Measurements from ENCODE around the gene HLA-DMB.

Gene HLA-DMB

DNA sequence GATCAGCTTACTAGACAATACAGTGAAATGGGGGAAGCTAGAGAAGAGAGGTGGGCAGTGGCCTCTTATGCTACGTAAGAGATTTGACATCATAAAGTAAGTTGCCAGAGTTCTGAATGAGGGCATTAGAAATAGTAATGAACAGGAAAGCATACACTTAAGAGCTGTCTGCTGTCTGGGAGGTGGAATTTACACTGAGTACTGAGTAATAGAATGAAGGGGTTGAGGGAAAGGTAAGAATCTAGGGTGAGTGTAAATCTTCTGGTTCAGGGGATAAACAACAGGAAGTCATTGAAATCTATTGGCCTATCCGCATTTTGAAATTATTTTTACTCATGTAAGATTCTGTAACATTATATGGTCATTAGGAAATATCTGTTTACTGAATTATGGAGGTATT is 35.8 kb downstream of the HLA-DMB start:
- no peak for DNase-seq

DNA sequence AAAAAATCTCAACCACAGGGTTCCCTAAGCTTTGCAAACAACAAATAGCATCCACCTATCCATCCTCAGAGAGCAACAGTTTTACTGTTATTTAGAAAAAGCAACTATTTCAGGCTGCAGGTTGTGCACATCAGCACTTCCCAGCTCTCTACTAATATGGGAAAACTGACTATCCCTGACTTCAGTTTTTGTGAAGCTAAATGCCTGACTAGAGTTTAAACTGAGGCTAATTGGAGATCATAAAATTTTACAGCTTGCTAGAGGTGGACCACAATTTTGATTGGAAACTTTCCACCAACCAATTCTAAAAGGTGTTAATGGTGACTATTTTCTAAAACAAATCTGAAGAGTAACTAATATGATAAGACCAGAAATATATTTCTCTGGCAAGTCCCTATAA is 36.9 kb downstream of the HLA-DMB start:
- no peak for DNase-seq

DNA sequence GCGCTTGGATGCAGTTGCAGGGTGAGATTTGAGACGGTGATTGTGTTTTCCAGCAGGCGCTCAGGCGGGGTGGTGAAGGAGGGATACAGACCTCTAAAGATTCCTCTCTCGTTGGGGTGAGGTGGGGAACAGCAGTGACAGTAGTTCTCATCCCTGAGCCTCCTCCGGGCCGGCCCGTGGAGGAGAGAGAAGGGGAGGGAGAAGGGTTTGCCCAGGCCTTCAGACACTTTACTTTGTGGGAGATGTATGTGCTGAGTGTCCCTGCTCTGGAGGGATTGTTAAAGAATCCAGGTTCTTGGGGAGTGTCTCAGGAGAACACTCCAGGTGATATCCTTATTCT is 45.9 kb downstream of the HLA-DMB start:
- no peak for DNase-seq

DNA sequence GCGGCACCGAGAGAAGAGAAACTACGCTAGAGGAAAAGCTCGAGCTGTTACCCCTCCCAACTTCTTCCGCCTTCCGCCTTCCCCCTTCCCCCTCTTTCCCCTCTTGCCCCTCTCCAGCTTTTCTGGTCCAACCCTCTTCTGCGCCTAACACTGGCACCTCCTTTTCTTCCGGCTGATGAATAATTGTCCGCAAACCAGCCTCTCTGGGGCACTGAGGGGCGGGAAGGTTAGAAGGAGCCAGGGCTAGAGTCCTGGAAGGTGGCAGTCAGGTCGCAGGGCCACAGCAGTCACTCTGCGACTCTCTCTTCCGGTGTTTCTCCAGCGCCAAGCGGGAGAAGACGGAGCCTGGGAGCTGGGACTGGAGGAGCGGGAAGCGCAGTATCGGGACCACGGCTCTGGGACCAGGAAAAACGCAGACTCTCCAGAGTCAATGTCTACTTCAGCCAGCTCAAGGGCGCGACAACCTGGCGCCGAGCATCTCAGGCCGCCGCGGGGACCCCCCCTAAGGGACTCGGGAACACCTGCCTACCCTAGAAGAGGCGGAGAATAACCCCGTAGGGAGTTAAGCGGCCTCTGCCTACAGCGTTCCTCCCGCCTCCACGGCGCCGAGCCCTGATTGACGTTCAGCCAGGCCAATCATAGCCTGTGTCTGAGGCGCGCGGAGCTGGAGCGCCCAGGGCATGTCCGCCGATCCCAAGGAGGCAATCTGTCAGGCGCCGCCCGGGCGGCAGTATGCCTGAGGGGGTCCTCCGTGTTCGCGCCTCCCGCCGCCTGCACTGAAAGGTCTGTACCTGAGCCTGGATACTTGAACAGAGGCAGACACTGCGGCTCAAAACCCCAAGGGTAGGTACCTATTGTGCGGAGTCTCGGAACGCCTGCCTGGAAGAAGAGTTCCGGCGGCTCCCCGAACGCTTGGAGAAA is 46.5 kb downstream of the HLA-DMB start:
- peak; percentile 92 to 96 for DNase-seq

DNA sequence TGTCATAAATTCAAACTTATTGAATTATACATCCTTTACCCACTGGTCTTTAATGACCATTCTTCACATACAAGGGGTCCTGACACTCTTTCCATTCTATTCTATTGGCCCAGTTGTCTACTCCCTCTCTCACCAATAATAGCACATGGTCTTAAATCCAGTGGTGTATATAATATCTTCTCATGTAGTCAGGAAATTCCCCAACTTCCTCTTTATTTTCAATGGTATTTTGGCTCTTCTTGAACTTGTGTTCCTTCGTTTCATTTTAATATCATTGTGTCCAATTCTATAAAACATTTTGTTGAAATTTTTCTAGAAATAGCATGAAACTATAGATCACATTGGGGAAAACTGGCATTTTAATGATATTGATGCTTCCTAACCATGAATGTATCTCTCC is 50.0 kb downstream of the HLA-DMB start:
- DNase-seq, result no peak

DNA sequence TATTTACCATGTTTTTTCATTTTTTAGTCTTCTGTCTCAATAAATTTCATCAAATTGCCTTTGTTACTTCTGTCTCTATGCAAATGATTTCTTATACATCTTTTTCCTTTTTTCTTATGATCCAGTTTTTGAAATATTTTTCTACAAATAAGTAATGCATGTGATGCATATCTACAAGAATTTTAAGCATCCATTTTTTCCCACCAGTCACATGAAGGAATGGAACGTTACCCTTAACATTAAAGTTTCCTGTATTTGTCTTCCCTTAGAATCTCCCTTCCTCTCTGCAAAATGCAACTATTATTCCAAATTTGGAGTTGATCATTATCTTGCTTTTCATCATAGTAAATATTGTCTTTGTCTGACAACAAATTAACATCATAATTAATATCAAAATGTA is 51.3 kb downstream of the HLA-DMB start:
- no peak for DNase-seq

DNA sequence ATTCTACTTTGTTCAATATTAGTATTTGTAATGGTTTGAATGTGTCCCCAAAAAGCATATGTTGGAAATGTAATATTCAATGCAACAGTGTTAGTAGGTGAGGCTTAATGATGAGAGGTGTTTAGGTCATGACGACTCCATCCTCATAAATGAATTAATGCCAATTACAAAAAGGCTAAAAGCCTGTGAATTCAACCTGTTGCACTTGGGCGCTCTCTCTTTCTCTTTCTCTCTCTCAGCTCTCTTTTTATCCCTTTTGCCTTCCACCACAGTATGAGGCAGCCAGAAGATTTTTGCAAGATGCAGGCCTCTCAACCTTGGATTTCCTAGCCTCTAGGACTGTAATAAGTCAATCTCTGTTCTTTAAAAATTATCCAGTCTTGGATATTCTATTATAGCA is 52.3 kb downstream of the HLA-DMB start:
- DNase-seq, result no peak

DNA sequence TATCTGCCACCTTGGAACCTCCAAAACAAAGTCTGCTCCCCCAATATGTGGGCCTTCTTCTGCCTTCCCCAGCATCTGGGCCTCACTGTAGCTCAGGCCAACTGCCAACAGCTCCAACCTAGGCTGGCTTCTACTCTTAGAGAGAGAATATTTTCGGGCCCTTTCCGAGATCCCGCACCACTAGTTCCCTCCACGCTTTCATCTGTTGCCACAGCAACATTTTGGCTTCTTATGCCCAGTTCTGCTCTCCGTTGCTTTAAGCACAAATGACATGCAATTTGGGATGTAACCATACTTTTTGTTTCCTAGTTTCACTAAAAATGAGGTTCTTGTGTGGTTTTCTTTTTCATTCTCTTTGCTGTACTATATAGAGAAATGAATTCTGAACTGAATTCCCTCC is 53.2 kb downstream of the HLA-DMB start:
- DNase-seq, result no peak

DNA sequence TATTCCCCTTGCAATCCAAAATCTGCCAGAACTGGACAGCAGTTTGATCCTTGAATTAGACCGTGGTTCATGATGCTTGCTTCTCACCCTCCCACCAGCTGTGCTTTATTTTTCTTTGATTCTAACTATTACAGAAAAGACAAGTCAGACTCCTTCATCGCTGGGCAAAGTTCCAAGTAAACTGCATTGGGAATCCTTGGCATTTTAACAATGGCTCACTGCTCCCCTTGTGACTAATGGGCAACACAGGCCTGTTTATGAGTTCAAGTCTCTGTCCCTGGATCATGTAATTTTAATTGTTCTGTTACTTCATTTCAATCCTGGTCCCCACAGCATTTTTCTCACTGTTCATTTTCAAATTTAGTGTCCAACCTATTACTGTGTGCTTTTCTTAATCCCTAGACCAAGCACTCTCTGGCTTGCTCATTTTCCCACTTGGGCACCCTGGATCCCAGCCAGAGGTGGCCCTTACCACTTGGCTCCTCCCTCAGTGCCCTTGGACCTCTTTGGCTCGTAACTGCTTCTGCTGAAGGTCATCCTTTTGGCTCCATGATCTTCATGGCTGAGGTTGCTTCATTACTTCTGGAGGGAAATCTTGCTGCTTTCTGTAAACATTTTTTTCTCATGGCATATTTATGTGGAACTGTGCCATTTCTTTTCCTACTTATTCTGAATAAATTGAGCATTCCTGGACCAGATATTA is 54.0 kb downstream of the HLA-DMB start:
- DNase-seq, result no peak

DNA sequence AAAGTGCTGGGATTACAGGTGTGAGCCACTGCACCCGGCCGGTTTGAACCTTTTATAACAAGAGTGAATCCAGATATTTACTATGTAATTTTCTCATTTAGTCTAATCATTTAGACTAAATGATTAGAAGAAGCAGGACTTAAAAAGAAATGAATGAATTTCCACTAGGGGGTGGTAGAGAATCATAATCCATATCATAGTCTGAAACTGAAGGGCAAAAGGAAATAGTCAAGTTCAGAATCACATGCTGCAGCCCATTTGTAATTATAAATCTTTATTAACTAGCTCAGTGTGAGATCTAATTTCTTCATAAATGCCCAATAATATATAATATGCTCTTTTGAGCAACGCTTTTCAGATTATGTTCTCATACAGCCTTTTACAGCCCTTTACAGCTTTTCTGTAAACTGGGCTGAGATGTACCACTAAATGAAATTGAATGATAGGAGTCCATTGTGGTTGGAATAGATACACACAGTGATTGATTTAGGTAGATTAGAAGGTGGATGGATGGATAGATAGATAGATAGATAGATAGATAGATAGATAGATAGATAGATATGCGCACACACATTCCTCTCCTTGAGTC is 55.0 kb downstream of the HLA-DMB start:
- DNase-seq, result peak in 1 of 2 donors; percentile 77
